GM06990 (cell line): Measurements from ENCODE around the gene HAO2.
"Not testable (repeated sequence)": the region's sequence is repeated elsewhere in the genome, so short reads cannot be mapped to it uniquely, and the experiment has no call there.

Experiments used
- DNase-seq: peaks from one replicate; pipeline ENCODE4 v3.0.0-alpha.2; 2011; ENCODE audit not compliant: insufficient read length; ENCODE audit errors: extremely low read depth
- H3K27me3 ChIP-seq: replicated peaks from 2 replicates; pipeline ENCODE4 v1.6.0; 2011; ENCODE audit warnings: low read length; ENCODE audit not compliant: control insufficient read depth, insufficient read depth
- H3K36me3 ChIP-seq: 2 replicates; pipeline ENCODE4 v1.5.1; 2011; ENCODE audit warnings: low read length; ENCODE audit not compliant: control insufficient read depth, insufficient read depth
- H3K4me3 ChIP-seq: replicated peaks from 2 replicates; pipeline ENCODE4 v1.5.1; 2011; ENCODE audit warnings: low read depth, mild to moderate bottlenecking, control low read depth, low read length
- CTCF ChIP-seq: IDR thresholded peaks from 2 replicates; pipeline ENCODE4 v1.5.1; 2011; ENCODE audit warnings: low read length, control low read depth, mild to moderate bottlenecking, inconsistent platforms; ENCODE audit not compliant: insufficient read depth, poor library complexity, severe bottlenecking

HAO2 gene

GRCh38 chr1:119331190-119331515 is 37.4 kb upstream of the HAO2 start:
- H3K27me3 ChIP-seq: no peaks in the 10 kb centered on the region
- no peak for DNase-seq
- H3K36me3 ChIP-seq: no peaks in the 10 kb centered on the region
- H3K4me3 ChIP-seq: no peak overlapping the region
- no peak for TF ChIP-seq CTCF

DNA sequence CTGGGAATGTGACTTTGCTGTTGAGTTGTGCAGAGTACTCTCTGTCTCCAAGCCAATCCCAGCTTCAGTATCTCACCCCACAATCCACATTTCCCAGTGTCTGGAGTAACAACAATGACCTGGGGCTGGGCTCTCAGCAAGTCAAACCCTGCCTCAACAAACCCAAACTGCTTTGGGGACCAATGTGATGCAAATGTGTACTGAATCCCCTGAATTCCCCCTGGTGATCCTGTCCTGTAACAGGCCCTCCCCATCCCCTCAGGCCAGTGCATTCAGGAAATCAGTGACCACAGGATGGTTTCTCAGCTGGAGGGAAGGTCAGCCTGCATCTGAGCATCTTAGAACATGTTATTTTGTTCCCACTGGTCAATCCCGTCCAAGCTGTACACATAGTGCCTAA is 36.7 kb upstream of the HAO2 start:
- Histone ChIP-seq H3K36me3 (no peaks in the 10 kb centered on the region), H3K27me3 (no peaks in the 10 kb centered on the region), H3K4me3 (no peak overlapping the region)
- DNase-seq: no peak
- TF ChIP-seq CTCF: no peak

- Histone ChIP-seq H3K36me3 (no peaks in the 10 kb centered on the region), H3K27me3 (no peaks in the 10 kb centered on the region), H3K4me3 (no peak overlapping the region)
- no peak for DNase-seq
- TF ChIP-seq CTCF: no peak
Measured at GRCh38 chr1:119332622-119333021, 36.0 kb upstream of the HAO2 start.

GRCh38 chr1:119333163-119333896 is 35.3 kb upstream of the HAO2 start:
- Histone ChIP-seq H3K27me3 (no peaks in the 10 kb centered on the region), H3K4me3 (no peak overlapping the region), H3K36me3 (no peaks in the 10 kb centered on the region)
- DNase-seq: no peak
- TF ChIP-seq CTCF: no peak

GRCh38 chr1:119333897-119334250 is 34.7 kb upstream of the HAO2 start:
- not testable (repeated sequence) for DNase-seq, H3K36me3 ChIP-seq, H3K27me3 ChIP-seq, H3K4me3 ChIP-seq

GRCh38 chr1:119336848-119337247 is 31.7 kb upstream of the HAO2 start:
- Histone ChIP-seq H3K4me3 (no peak overlapping the region), H3K36me3 (no peaks in the 10 kb centered on the region), H3K27me3 (no peaks in the 10 kb centered on the region)
- no peak for TF ChIP-seq CTCF
- no peak for DNase-seq
